ENCODE data around the gene RASGRF1.

The RASGRF1 gene

DNA sequence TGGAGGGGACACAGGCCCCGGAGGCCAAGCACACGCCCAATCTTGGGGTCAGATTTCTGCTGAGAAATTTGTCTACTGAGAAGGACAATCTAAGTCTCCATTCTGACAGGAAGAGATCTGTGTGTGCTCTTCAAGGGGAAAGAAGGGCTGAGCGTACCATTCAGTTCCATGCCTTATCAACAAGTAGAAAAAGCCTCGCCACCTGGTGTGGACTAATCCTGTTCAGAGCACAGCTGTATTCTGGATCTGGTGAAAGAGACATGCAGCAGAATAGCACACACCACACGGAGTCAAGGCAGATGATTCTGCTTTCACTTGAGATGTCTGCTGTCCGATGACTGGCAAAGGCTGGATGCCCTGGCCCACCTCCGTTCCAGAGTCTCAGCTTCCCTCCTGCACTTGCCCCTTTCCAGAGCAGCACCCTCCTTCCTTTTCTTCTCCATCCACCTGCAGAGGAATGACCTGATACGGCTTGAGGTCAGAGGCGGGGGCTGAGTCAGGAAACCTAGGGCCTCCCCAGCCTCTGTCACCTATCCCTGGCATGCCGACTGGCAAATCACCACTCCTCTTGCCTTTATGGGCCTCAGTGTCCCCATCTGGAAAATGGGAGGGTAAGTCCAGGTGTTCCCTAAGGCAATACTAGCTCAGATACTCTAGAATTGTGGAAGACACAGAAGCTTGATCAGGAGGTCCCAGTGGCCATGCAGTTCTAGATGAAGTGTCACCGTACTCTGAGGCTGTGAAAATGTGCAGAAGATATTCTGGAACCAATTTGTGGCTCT is 108.9 kb downstream of the RASGRF1 start:
- Histone ChIP-seq H3K9me3 (ENCODE audit: control insufficient read depth, low read length) (no peaks in the 10 kb centered on the region), H3K4me3 (ENCODE audit: low read length) (no peak overlapping the region), H3K4me1 (ENCODE audit: control insufficient read depth, insufficient read depth, low read length) (peaks cover 14% of the 10 kb centered on the region), H3K9ac (ENCODE audit: low read length) (no peak overlapping the region), H3K27me3 (replicated peaks; ENCODE audit: control insufficient read depth, insufficient read depth, low read length) (no peaks in the 10 kb centered on the region), H3K36me3 (ENCODE audit: control insufficient read depth, insufficient read depth, low read length, severe bottlenecking) (no peaks in the 10 kb centered on the region)
- DNase-seq (ENCODE audit: low read depth) = no peak

DNA sequence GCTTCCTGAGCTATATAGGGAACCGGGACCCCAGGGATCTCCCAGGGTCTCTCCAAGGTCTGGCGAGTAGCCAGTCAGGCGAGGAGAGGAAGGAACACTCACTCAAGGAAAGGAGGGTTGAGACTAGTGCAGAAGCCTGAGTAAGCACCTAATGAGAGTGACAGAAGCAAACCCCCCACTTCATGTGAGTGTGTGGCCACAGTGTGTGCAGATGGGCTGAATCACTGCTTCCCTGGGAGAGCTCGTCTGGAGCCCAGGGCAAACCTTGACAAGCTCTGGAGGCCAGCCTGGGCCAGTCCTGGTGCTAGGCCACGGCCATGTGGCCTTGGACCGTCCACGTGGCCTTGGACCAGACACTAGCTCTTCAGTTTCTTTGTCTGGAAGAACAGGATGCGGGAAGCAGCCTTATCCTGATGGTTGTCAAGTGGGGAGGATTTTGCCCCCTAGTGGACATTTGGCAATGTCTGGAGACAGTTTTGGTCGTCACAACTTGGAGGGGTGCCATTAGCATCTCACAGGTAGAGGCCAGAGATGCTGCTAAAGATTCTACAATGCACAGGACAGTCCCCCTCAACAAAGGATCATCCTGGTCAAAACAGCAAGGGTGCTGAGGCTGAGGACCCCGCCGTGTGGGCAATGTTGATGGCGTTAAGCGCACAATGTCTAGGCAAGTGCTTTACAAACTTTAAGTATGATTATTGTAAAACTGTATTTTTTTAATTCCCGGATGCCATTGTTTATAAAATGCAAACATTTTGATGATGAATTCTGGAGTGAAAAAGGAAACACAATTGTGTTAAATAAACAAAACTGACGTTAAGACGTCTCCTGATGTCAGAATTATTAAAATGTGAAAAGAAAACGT is 110.9 kb downstream of the RASGRF1 start:
- no peaks in the 10 kb centered on the region for H3K36me3 ChIP-seq (ENCODE audit: control insufficient read depth, insufficient read depth, low read length, severe bottlenecking)
- peak; percentile 72 for DNase-seq (ENCODE audit: low read depth)
- no peaks in the 10 kb centered on the region for H3K27me3 ChIP-seq (replicated peaks; ENCODE audit: control insufficient read depth, insufficient read depth, low read length)
- no peak overlapping the region for H3K9ac ChIP-seq (ENCODE audit: low read length)
- H3K9me3 ChIP-seq (ENCODE audit: control insufficient read depth, low read length) = no peaks in the 10 kb centered on the region
- H3K4me3 ChIP-seq (ENCODE audit: low read length) = no peak overlapping the region
- peaks cover 14% of the 10 kb centered on the region for H3K4me1 ChIP-seq (ENCODE audit: control insufficient read depth, insufficient read depth, low read length)

DNA sequence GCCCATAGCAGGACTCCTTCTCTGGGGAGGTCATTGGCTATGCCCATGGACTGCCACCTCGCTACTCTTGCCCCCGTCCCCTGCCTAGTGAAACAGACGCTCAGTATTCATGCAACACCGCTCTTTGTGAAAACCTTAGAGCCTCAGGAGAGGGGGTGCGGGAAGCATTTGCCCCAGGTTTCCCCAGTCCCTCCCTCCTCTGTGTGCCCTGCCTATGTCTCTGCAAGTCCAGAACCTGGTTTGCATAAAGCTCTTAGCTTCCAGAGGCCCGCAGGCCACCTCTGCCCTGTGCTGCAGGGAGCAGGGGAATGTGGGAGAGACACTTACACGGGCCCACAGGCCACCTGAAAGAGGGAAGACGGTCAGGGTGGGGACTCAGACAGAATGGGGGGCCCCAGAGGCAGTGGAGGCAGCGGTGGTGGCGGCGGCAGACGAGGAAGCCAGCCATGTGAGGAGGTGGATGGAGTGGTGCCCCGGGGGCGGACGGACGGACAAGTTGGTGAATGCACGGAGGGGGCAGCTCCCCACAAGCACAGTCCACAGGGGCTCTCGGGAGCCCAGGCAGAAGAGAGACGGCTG is 111.9 kb downstream of the RASGRF1 start:
- Histone ChIP-seq H3K36me3 (ENCODE audit: control insufficient read depth, insufficient read depth, low read length, severe bottlenecking) (no peaks in the 10 kb centered on the region), H3K9me3 (ENCODE audit: control insufficient read depth, low read length) (no peaks in the 10 kb centered on the region), H3K9ac (ENCODE audit: low read length) (no peak overlapping the region), H3K4me1 (ENCODE audit: control insufficient read depth, insufficient read depth, low read length) (peaks cover 12% of the 10 kb centered on the region), H3K27me3 (replicated peaks; ENCODE audit: control insufficient read depth, insufficient read depth, low read length) (no peaks in the 10 kb centered on the region), H3K4me3 (ENCODE audit: low read length) (no peak overlapping the region)
- no peak for DNase-seq (ENCODE audit: low read depth)

DNA sequence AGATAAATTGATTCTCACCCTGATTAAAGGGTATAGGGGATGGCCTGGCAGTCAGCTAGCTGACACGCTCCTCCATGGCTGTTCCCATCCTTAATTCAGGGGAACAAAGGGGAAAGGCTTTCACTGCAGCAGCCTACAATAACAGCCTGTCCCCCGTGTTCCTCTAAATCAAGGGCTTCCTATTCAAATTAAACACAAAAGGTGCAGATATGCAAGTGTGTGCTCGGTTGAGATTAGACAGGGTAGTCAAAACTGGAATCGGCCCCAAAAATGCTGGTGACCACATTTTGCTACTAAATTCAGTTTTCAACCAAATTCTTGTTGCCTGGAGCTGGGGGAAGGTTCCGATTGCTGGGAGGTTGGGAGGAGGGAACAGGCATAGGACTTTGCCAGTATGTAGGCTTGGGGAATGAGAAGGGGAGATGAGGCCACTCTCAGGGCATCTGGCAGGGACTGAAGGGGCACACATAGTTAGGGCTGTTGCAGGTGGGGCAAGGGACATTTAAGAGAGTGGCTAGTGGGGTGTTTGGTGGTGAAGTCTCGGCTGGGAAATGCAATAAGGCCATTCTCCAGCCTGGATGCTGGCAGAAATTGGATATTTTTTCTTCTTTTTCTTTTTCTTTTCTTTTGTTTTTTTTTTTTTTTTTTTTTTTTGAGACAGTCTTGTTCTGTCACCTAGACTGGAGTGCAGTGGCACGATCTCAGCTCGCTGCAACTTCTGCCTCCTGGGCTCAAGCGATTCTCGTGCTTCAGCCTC is 112.8 kb downstream of the RASGRF1 start:
- Histone ChIP-seq H3K36me3 (ENCODE audit: control insufficient read depth, insufficient read depth, low read length, severe bottlenecking) (no peaks in the 10 kb centered on the region), H3K4me1 (ENCODE audit: control insufficient read depth, insufficient read depth, low read length) (peaks cover 3% of the 10 kb centered on the region)

DNA sequence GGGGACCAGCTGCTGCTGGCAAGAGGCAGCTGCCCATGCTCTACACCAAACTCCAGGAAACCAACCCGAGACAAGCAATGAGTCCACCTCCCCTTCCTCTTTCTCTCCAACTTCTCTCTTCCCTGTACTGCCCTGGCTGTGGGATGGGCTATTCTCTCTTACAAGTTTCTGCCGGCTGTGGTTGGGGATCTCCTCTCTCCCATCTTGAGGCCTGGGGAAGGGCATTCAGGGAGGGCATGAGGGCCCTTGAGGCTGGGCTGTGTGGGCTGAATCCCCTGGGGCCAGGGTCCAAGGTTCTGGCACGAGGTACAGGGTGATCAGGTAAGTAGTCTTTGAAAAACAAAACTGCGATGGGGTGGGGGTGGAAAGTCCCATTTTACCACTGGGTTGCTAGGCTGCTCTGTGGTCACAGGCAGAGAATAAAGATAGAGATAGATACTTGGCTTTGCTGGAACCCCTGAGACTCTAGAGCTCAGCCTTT is 113.4 kb downstream of the RASGRF1 start:
- Histone ChIP-seq H3K4me3 (ENCODE audit: low read length) (no peak overlapping the region), H3K4me1 (ENCODE audit: control insufficient read depth, insufficient read depth, low read length) (no peaks in the 10 kb centered on the region), H3K9ac (ENCODE audit: low read length) (no peak overlapping the region), H3K36me3 (ENCODE audit: control insufficient read depth, insufficient read depth, low read length, severe bottlenecking) (no peaks in the 10 kb centered on the region), H3K9me3 (ENCODE audit: control insufficient read depth, low read length) (no peaks in the 10 kb centered on the region), H3K27me3 (replicated peaks; ENCODE audit: control insufficient read depth, insufficient read depth, low read length) (no peaks in the 10 kb centered on the region)
- DNase-seq (ENCODE audit: low read depth) = no peak

More for the DNA sequence above, 112.8 kb downstream of the RASGRF1 start:
- DNase-seq (ENCODE audit: low read depth) = no peak
- Histone ChIP-seq H3K9ac (ENCODE audit: low read length) (no peak overlapping the region), H3K9me3 (ENCODE audit: control insufficient read depth, low read length) (no peaks in the 10 kb centered on the region), H3K4me3 (ENCODE audit: low read length) (no peak overlapping the region), H3K27me3 (replicated peaks; ENCODE audit: control insufficient read depth, insufficient read depth, low read length) (no peaks in the 10 kb centered on the region)

DNA sequence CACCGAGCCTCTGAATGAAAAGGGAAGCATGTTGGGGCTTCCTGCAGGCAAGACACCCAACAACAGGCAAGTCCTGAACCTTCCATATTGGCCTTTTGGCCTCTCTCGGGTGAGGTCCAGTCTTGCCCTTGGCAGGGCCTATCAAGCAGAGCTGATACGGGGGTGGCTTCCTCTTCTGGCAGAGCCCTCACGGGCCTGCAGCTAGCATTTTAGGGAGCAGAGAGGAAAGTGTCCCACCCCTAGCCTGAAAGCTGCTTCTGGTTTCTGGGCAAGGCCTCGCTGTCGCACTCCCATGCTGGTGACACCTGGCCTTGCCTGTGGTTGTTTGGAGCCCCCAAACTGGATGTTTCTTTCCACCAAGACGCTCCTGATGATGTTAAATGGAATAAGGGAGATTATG is 113.9 kb downstream of the RASGRF1 start:
- no peak for DNase-seq (ENCODE audit: low read depth)
- Histone ChIP-seq H3K4me1 (ENCODE audit: control insufficient read depth, insufficient read depth, low read length) (no peaks in the 10 kb centered on the region), H3K27me3 (replicated peaks; ENCODE audit: control insufficient read depth, insufficient read depth, low read length) (no peaks in the 10 kb centered on the region), H3K36me3 (ENCODE audit: control insufficient read depth, insufficient read depth, low read length, severe bottlenecking) (no peaks in the 10 kb centered on the region), H3K9ac (ENCODE audit: low read length) (no peak overlapping the region), H3K4me3 (ENCODE audit: low read length) (no peak overlapping the region), H3K9me3 (ENCODE audit: control insufficient read depth, low read length) (no peaks in the 10 kb centered on the region)

DNA sequence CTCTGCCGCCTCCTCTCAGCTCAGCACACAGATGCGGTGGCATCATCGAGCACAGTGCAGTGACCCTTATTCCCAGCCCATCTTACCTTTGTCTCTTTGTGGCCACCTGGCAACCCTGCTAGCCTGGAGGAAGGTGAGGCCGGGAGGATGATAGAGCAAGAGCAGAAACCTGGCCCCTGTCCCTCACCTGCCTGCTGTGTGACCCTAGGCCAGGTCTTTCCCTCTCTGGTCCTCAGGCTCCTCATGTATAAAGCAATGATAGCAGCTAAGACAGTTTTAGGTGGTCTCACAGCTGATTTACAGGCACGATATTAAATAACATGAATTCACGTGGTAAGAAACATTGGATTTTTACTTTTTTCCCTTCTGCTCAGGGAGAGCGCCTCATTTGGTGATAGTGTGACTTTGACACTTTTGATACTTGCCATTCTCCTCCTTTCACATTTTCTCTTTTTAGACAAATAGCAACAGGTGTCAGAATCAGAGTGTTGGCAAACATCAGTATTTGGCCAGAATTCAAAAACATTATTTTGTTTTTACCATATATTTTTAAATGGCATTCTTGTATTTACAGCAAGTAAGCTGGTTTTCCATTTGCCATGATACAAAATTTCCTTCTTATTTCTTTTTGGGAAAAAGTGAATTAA is 116.2 kb downstream of the RASGRF1 start:
- DNase-seq (ENCODE audit: low read depth) = no peak
- H3K9ac ChIP-seq (ENCODE audit: low read length) = no peak overlapping the region
- H3K4me3 ChIP-seq (ENCODE audit: low read length) = no peak overlapping the region
- no peaks in the 10 kb centered on the region for H3K9me3 ChIP-seq (ENCODE audit: control insufficient read depth, low read length)
- peaks cover 15% of the 10 kb centered on the region for H3K4me1 ChIP-seq (ENCODE audit: control insufficient read depth, insufficient read depth, low read length)
- no peaks in the 10 kb centered on the region for H3K27me3 ChIP-seq (replicated peaks; ENCODE audit: control insufficient read depth, insufficient read depth, low read length)
- H3K36me3 ChIP-seq (ENCODE audit: control insufficient read depth, insufficient read depth, low read length, severe bottlenecking) = no peaks in the 10 kb centered on the region

DNA sequence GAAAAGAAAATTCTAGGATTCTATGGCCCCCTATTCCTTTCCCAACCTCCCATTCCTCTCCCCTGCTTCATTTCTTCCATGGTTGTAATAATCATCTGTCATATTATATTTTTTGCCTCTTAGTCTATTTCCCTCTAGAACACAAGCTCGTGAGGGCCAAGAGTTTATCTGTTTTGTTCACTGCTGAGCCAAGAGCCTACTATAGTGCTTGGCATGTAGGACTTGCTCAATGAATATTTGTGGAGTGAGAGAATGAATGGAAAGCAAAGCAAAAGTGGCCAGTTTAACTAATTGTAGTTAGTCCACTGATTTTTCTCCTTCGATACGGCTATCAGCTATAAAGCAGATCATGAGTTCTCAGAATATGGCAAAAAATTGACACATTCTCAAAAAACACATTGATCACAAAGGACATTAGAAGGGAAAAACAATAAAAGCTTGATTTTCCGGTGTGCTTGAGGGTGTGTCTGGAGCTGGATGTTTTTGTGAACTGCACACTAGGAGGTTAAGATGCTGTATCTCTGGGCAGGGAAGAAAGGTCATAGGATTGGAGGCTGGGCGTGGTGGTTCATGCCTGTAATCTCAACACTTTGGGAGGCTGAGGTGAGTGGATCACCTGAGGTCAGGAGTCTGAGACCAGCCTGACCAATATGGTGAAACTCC is 120.8 kb downstream of the RASGRF1 start:
- no peaks in the 10 kb centered on the region for H3K9me3 ChIP-seq (ENCODE audit: control insufficient read depth, low read length)
- DNase-seq (ENCODE audit: low read depth) = peak; percentile 19
- H3K4me1 ChIP-seq (ENCODE audit: control insufficient read depth, insufficient read depth, low read length) = peaks cover 15% of the 10 kb centered on the region
- H3K36me3 ChIP-seq (ENCODE audit: control insufficient read depth, insufficient read depth, low read length, severe bottlenecking) = no peaks in the 10 kb centered on the region
- H3K9ac ChIP-seq (ENCODE audit: low read length) = peak overlapping the region; percentile 7
- peak overlapping the region; percentile 22 for H3K4me3 ChIP-seq (ENCODE audit: low read length)
- no peaks in the 10 kb centered on the region for H3K27me3 ChIP-seq (replicated peaks; ENCODE audit: control insufficient read depth, insufficient read depth, low read length)

DNA sequence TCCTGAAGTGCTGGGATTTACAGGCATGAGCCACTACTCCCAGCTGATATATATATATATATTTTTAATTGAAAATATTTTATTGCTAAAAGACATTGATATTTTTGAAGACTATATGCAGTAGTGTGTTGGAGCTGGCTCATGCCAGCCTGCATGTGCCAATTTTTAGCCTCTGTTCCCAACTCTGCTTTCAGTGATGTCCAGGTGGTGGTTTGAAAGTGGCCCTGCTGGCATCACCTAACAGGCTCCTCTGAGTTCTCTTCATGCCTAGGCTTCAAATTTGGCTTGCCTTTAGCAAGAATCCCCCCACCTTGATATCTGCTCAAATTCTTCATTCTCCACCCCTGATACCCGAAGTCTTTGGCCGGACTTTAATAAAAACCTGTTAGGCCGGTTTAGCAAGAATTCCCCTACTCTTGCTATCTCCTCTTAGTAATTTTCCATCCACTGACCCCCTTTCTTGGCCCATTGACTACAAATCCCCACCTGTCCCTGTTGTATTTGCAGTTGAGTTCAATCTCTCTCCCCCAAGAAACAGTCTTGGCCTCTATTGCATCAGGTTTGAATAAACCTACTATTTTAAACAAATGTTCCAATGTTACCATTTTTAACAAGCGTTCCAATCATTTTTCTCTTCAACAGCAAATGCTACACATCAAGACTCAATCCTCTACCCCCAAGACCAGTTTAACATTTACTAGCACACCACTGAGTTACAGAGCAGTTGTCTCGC is 121.9 kb downstream of the RASGRF1 start:
- no peak for DNase-seq (ENCODE audit: low read depth)
- no peaks in the 10 kb centered on the region for H3K27me3 ChIP-seq (replicated peaks; ENCODE audit: control insufficient read depth, insufficient read depth, low read length)

DNA sequence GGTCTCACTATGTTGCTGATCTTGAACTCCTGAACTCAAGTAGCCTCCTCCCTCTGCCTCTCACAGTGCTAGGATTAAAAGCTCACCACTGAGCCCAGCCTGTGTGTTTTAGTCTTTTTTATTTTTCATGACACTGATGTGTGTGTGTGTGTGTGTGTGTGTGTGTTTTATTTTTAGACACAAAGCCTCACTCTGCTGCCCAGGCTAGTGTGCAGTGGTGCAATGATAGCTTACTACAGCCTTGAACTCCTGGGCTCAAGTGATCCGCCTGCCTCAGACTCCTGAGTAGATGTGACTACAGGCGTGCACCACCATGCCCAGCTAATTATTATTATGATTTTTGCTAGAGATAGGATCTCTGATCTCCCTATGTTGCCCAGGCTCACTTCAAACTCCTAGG is 122.5 kb downstream of the RASGRF1 start:
- H3K9ac ChIP-seq (ENCODE audit: low read length) = no peak overlapping the region
- no peaks in the 10 kb centered on the region for H3K9me3 ChIP-seq (ENCODE audit: control insufficient read depth, low read length)
- H3K4me1 ChIP-seq (ENCODE audit: control insufficient read depth, insufficient read depth, low read length) = peaks cover 15% of the 10 kb centered on the region
- DNase-seq (ENCODE audit: low read depth) = no peak
- no peaks in the 10 kb centered on the region for H3K36me3 ChIP-seq (ENCODE audit: control insufficient read depth, insufficient read depth, low read length, severe bottlenecking)
- no peak overlapping the region for H3K4me3 ChIP-seq (ENCODE audit: low read length)
- no peaks in the 10 kb centered on the region for H3K27me3 ChIP-seq (replicated peaks; ENCODE audit: control insufficient read depth, insufficient read depth, low read length)

More for the DNA sequence above, 121.9 kb downstream of the RASGRF1 start:
- Histone ChIP-seq H3K9me3 (ENCODE audit: control insufficient read depth, low read length) (no peaks in the 10 kb centered on the region), H3K36me3 (ENCODE audit: control insufficient read depth, insufficient read depth, low read length, severe bottlenecking) (no peaks in the 10 kb centered on the region), H3K9ac (ENCODE audit: low read length) (no peak overlapping the region), H3K4me1 (ENCODE audit: control insufficient read depth, insufficient read depth, low read length) (peaks cover 15% of the 10 kb centered on the region), H3K4me3 (ENCODE audit: low read length) (no peak overlapping the region)
